Stomach (tissue), 9 donors: ENCODE data around the gene MAFB. TPM values are rescaled to one million over a fixed set of nuclear protein-coding genes. Genes with fewer than 3 reads are reported as not detected.

Experiments used
- DNase-seq, 2 donors: peaks; one replicate each; pipeline versions ENCODE4 v3.0.0 to v3.0.0-alpha.2; 2013 to 2019
- H3K27ac ChIP-seq, 5 donors: fragments of 200-600 bp in 4 of 5; sonication (generic) in 4 of 5; one replicate each; pipeline ENCODE4 v1.5.1; 2013 to 2019; ENCODE audit warnings: mild to moderate bottlenecking in 1 of 5, moderate library complexity in 1 of 5
- H3K27me3 ChIP-seq, 3 donors: fragments of 200-600 bp; sonication (generic); one replicate each; pipeline ENCODE4 v1.5.1; 2017 to 2019; ENCODE audit warnings: mixed run types in 1 of 3
- H3K36me3 ChIP-seq, 4 donors: fragments of 200-600 bp; sonication (generic); 1 replicate in 3 of 4; 2 replicates in 1 of 4; pipeline ENCODE4 v1.5.1; 2016 to 2019
- H3K4me1 ChIP-seq, 4 donors: fragments of 200-600 bp; sonication (generic); one replicate each; pipeline ENCODE4 v1.5.1; 2016 to 2019
- H3K4me3 ChIP-seq, 4 donors: fragments of 200-600 bp; sonication (generic) in 3 of 4; one replicate each; pipeline ENCODE4 v1.5.1; 2016 to 2019; ENCODE audit warnings: mild to moderate bottlenecking in 1 of 4
- H3K9me3 ChIP-seq, 4 donors: fragments of 200-600 bp; sonication (generic); one replicate each; pipeline ENCODE4 v1.5.1; 2016 to 2019
- EP300 ChIP-seq: sonication (generic); formaldehyde crosslinking; IDR thresholded peaks from one replicate; pipeline ENCODE4 v1.6.1; 2017; ENCODE audit warnings: antibody characterized with exemption
- POLR2A ChIP-seq, 4 donors: fragments of 450-650 bp; IDR thresholded peaks; one replicate each; pipeline ENCODE4 v1.6.1; 2016; ENCODE audit warnings: antibody characterized with exemption in 4 of 4, control low read depth in 2 of 4, mild to moderate bottlenecking in 1 of 4, moderate library complexity in 1 of 4
- POLR2AphosphoS5 ChIP-seq, 3 donors: sonication (generic); formaldehyde crosslinking; IDR thresholded peaks; one replicate each; pipeline ENCODE4 v1.6.1; 2016; ENCODE audit warnings: antibody characterized with exemption in 3 of 3
- WGBS, 5 donors: extraction: QIAGEN DNeasy Blood & Tissue Kit in 3 of 5; methylation state at CpG; one replicate each; pipeline versions ENCODE4 v1.1.5 to v1.1.7; 2013 to 2018; 5-methylcytosine and 5-hydroxymethylcytosine counted together
- intact Hi-C: fragments of 100-400 bp; cut with DNase I; formaldehyde crosslinking; loops from one replicate; pipeline ENCODE4 v1.15.1; 2023; ENCODE audit warnings: low total_unique reads
- polyA plus RNA-seq, 3 donors: library from polyadenylated mRNA; stranded (reverse); fragments of 200-250 nt; gene quantifications; one replicate each; pipeline ENCODE4 v1.2.3, GENCODE V29; 2013
- total RNA-seq, 5 donors: library from RNA; depleted of rRNA; stranded (reverse); fragments of >200 nt; gene quantifications; one replicate each; pipeline versions ENCODE4 v1.1.0 to v1.2.3, GENCODE V29; 2014 to 2016
- TF ChIP-seq, protein P1 (sequence below), 7 experiments: fragments of 450-650 bp in 4 of 7; fragments of 200-600 bp in 3 of 7; sonication (generic) in 3 of 7; IDR thresholded peaks; one replicate each; pipeline ENCODE4 v1.5.1; 2016 to 2019; ENCODE audit warnings: antibody characterized with exemption in 7 of 7, control low read depth in 2 of 7, mild to moderate bottlenecking in 1 of 7
- donor health status: healthy with polysubstance abuse.
- donor health status: Bipolar disorder and iron deficiency.
- donor health status: healthy.

MAFB gene
- total and polyA plus RNA-seq, 8 donors, result 4.5 to 34.4 (median 8.5) TPM

GRCh38 chr20:40676491-40677269 lies 12.4 kb downstream of the MAFB start:
- no peaks in the 10 kb centered on the region for H3K9me3 ChIP-seq
- H3K4me1 ChIP-seq, result peaks cover 0 to 18% (median 13%) of the 10 kb centered on the region in 4 donors
- peaks cover 0 to 6% (median 0%) of the 10 kb centered on the region in 3 donors for H3K27me3 ChIP-seq
- 20 to 38% (median 33%) methylated on average over 7 of the region's 7 CpGs for WGBS, 5 donors
- TF ChIP-seq EP300, result no peak
- H3K36me3 ChIP-seq, result no peaks in the 10 kb centered on the region
- no peak for DNase-seq
- H3K4me3 ChIP-seq, result no peak overlapping the region
- H3K27ac ChIP-seq, result peak overlapping the region in 2 of 5 donors; percentile 29 to 60
- intact Hi-C loops, result no loop called here

DNA sequence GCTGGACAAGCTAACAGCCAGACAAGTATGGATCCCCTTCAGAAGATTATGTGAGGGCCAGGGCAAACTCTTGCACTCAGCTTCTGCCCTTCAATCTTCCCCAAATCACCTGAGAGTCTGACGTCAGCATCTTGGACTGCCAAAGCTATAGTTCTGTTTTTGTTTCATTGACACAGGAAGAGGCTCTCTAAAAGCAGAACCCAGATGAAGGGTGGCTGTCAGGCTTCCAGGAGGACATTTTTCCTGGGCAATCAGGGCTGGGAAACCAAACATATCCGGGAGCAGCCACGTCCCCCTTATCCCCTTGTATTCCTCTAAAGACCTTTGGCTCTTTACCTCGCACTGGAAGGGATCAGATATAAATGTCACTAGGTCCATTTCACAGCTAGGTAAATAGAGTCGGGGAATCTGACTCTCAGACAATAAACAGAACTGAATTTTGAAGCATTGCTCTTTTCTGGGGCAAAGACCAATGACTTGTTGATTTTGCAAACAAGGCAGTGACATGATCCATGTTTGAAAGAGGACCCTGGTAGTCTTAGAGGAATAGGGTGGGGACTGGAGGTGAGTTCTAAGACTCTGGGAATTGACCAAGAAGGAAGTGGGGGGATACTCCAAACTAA lies 13.3 kb downstream of the MAFB start:
- H3K4me3 ChIP-seq, result no peak overlapping the region
- WGBS, 5 donors, result 22 to 39% (median 37%) methylated on average over 5 of the region's 5 CpGs
- intact Hi-C loops, result no loop called here

DNA sequence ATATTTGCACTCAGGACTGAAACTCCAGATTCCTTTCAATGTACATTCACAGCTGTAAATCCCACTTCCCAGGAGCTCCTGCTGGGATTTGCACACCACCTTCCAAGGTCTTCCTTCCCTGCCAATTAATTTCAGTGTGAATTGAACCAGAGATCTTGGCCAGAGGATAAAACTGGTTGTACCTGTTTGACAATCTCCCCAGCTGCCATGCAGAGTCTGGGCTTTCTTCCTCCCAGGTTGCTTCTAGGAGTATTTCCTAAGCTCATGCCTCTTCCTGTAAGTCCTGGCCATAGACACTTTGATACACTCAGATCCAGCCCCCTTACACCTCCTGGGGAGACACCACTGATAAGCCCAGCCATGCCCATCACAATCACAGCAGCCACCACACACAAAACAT lies 15.6 kb downstream of the MAFB start:
- Histone ChIP-seq H3K27me3 (no peaks in the 10 kb centered on the region), H3K27ac (no peak overlapping the region), H3K4me1 (peaks cover 0 to 18% (median 13%) of the 10 kb centered on the region in 4 donors), H3K4me3 (no peak overlapping the region), H3K9me3 (no peaks in the 10 kb centered on the region), H3K36me3 (no peaks in the 10 kb centered on the region)
- DNase-seq, result peak; percentile 46 to 85
- TF ChIP-seq, protein P1, sequence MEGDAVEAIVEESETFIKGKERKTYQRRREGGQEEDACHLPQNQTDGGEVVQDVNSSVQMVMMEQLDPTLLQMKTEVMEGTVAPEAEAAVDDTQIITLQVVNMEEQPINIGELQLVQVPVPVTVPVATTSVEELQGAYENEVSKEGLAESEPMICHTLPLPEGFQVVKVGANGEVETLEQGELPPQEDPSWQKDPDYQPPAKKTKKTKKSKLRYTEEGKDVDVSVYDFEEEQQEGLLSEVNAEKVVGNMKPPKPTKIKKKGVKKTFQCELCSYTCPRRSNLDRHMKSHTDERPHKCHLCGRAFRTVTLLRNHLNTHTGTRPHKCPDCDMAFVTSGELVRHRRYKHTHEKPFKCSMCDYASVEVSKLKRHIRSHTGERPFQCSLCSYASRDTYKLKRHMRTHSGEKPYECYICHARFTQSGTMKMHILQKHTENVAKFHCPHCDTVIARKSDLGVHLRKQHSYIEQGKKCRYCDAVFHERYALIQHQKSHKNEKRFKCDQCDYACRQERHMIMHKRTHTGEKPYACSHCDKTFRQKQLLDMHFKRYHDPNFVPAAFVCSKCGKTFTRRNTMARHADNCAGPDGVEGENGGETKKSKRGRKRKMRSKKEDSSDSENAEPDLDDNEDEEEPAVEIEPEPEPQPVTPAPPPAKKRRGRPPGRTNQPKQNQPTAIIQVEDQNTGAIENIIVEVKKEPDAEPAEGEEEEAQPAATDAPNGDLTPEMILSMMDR (IDR thresholded peaks at IDR 0.05), result no peak
- peak in 2 of 3 donors; percentile 11 to 38 for TF ChIP-seq POLR2AphosphoS5 (IDR thresholded peaks at IDR 0.05)
- intact Hi-C loops, result no loop called here

More for the DNA sequence above, 13.3 kb downstream of the MAFB start:
- TF ChIP-seq POLR2A (IDR thresholded peaks at IDR 0.05), result no peak
- TF ChIP-seq, protein P1 (IDR thresholded peaks at IDR 0.05), result no peak
- no peak for TF ChIP-seq EP300
- no peak for TF ChIP-seq POLR2AphosphoS5 (IDR thresholded peaks at IDR 0.05)
- peaks cover 0 to 18% (median 13%) of the 10 kb centered on the region in 4 donors for H3K4me1 ChIP-seq
- no peaks in the 10 kb centered on the region for H3K9me3 ChIP-seq
- DNase-seq, result no peak
- peak overlapping the region in 2 of 5 donors; percentile 29 to 60 for H3K27ac ChIP-seq
- no peaks in the 10 kb centered on the region for H3K36me3 ChIP-seq
- H3K27me3 ChIP-seq, result peaks cover 0 to 3% (median 0%) of the 10 kb centered on the region in 3 donors

DNA sequence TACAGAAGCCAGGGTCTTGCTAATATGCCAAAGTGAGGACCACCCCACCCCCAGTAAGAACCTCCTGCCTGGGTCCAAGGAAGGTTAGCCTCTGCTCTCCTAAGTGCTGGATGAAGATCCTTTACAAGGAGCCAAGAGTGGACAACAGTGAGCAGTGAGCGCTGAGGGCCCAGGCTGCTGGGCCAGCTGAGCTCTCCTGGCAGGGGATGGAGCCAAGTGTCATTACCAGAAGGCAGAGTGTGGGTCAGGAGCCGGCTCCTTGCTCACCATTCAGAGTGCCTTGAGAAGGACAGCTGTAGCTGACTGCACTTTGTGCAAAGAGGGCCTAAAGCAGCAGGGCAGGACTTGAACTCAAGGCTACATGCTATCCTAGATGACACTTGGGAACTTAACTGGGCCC lies 16.9 kb downstream of the MAFB start:
- no peak for TF ChIP-seq EP300
- TF ChIP-seq, protein P1 (IDR thresholded peaks at IDR 0.05), result no peak
- intact Hi-C loops, result no loop called here
- H3K36me3 ChIP-seq, result no peaks in the 10 kb centered on the region
- H3K4me3 ChIP-seq, result no peak overlapping the region
- no peak overlapping the region for H3K27ac ChIP-seq
- H3K27me3 ChIP-seq, result no peaks in the 10 kb centered on the region
- 66 to 100% (median 91%) methylated on average over 2 of the region's 2 CpGs for WGBS, 5 donors
- DNase-seq, result no peak
- no peaks in the 10 kb centered on the region for H3K9me3 ChIP-seq
- H3K4me1 ChIP-seq, result peaks cover 0 to 17% (median 13%) of the 10 kb centered on the region in 4 donors

DNA sequence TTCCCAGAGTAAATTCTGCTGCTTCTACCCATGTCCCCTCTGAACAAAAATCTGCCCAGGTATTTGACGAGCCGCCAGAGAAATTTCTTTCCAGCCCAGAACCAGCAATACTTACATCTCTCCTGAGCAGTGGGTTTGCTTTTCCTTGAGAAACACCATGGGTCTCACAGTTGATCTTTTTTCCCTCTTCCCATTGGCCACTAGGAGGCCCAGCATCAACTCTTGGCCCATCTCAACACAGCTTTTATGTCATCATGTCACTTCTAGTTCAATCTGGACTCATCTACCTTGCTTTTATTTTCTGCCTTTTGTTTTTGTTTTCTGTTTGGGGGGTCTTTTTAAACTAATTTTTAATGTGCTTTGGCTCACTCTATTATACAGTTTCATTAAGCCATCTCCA lies 18.8 kb downstream of the MAFB start:
- 90 to 100% (median 97%) methylated on average over 2 of the region's 2 CpGs for WGBS, 5 donors
- Histone ChIP-seq H3K4me3 (no peak overlapping the region), H3K4me1 (peaks cover 0 to 4% (median 0%) of the 10 kb centered on the region in 4 donors), H3K27me3 (no peaks in the 10 kb centered on the region), H3K27ac (no peak overlapping the region), H3K9me3 (no peaks in the 10 kb centered on the region), H3K36me3 (no peaks in the 10 kb centered on the region)
- TF ChIP-seq POLR2A (IDR thresholded peaks at IDR 0.05), result no peak
- no peak for TF ChIP-seq POLR2AphosphoS5 (IDR thresholded peaks at IDR 0.05)
- TF ChIP-seq, protein P1 (IDR thresholded peaks at IDR 0.05), result no peak
- no peak for TF ChIP-seq EP300
- DNase-seq, result no peak
- intact Hi-C loops, result no loop called here
